HG02610 (cell line): ENCODE results near the gene SLC6A19.
"Not testable (repeated sequence)": the region's sequence is repeated elsewhere in the genome, so short reads cannot be mapped to it uniquely, and the experiment has no call there.

Source experiments
- ATAC-seq: cut with Tn5 transposase; IDR thresholded peaks from one replicate; pipeline ENCODE4 v1.9.1; 2021; ENCODE audit warnings: mild to moderate bottlenecking, moderate library complexity; ENCODE audit not compliant: unreplicated experiment

Gene SLC6A19

DNA sequence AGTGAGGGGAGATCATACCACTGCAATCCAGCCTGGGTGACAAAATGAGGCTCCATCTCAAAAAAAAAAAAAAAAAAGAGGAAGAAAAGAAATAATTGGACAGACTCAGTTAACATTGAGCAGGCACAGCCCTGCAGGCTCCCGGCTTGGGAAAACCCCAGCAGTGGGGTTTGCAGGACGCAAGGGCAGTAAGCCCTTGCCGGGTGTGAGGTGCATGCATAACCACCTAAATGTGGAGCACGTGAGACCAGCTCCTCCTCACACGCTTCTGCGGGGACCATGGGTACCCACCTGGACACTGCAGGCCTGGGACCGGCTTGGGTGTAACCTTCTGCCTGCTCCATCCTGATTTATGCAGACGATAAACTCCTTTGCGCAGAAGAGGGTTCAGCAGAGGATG, 19.0 kb downstream of the SLC6A19 start:
- ATAC-seq: no peak

GRCh38 chr5:1220831-1221230, 19.4 kb downstream of the SLC6A19 start:
- ATAC-seq: no peak

GRCh38 chr5:1221721-1222120, 20.3 kb downstream of the SLC6A19 start:
- ATAC-seq: no peak

- no peak for ATAC-seq
These were observed 20.8 kb downstream of the SLC6A19 start for GRCh38 chr5:1222147-1222546.

DNA sequence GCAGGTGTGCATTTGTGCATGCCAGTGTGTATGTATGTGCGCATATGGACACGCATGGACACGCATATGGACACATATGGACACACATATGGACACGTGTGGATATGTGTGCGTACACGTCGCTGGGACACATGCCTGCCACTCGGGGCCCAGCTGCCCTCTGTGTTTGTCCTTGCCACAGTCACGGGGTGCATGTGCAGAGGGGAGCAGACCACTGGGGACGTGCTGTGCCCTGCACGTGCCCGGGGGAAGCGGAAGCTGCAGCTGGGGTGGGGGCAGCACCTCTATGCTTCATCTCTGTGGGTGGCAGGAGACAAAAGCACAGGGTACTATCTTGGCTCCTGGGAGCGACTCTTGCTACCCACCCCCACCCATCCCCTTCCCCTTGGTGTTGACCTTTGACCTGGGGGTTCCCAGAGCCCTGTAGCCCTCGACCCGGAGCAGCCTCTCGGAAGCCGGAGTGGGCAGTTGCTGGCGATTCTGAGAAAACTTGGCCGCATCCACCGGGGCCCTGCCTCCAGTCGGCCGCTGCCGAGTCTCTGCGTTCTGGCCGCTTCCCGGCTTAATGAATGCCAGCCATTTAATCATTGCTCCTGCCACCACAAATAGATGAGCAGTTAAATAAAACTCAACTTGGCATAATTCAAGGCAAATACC, 21.4 kb downstream of the SLC6A19 start:
- ATAC-seq: no peak

DNA sequence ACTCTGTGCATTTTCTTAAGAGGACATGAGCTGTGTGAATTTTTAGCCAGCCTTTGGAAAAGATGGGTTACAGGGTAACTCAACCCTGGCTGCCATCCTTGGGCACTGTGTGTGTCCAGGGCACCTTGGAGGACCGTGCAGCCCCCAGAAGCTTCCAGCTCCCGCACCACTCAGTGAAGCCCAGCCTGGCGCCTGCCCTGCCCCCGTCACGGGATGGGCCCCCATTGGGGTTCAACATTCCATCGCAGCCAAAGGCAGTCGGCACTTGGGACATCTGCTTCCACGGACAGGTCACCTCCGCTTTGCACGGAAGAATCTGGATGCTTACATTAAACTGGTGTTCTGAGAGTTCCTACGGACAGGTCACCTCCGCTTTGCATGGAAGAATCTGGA, 21.9 kb downstream of the SLC6A19 start:
- no peak for ATAC-seq

DNA sequence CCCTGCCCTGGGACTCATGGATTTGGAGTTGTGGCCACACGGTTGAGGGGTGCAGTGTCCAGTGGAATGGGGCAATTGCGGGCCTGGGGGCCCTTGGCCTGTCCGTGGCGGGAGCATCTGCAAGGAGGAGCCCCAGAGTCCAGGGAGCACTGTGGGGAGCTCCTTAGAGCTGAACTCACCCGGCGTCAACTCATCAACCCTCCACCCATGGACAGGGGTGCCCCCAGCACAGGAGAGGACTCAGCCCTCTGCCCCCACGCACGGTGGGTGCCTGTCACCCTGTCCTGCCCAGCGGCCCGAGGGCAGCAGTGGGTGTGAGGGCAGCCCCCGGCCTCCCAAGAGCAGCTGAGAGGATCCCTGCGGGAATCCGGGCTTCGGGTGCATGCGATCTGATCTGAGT, 23.2 kb downstream of the SLC6A19 start:
- no peak for ATAC-seq

GRCh38 chr5:1225081-1225480, 23.7 kb downstream of the SLC6A19 start, which contains the start of gene SLC6A18:
SLC6A18 (plus strand) TSS chr5:1225381; CDS start chr5:1225478, 97 bp downstream.
- ATAC-seq: no peak

GRCh38 chr5:1226231-1226630, 24.8 kb downstream of the SLC6A19 start:
- ATAC-seq: no peak

DNA sequence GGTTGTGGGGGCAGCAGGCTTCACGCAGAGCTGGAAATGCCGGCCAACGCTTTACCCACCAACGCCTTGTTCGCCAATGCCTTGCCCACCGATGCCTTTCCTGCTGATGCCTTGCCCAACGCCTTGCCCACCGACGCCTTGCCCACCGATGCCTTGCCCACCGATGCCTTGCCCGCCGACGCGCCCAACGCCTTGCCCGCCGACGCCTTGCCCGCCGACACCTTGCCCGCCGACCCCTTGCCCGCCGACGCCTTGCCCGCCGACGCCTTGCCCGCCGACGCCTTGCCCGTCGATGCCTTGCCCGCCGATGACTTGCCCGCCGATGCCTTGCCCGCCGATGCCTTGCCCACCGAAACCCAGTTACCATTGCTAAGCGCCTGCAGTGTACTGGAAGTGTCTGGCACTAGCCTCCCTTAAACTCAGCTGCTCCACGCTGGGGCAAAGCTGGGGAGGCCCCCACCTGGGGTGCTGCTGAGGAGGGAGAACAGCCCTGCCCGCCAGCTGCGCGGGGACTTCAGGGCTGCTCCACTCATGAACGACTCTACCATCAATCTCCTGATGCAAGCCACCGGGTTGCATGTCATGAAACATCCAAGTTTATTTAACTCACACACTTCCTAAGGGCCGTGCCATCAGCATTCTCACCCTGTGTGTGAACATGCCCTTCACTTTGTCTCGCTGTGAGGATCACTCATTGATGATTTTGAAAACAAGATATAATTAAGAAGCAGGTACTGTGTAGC, 25.6 kb downstream of the SLC6A19 start:
- ATAC-seq: no peak

- ATAC-seq: no peak
These were observed 26.3 kb downstream of the SLC6A19 start for GRCh38 chr5:1227667-1228066.

GRCh38 chr5:1228120-1228519, 26.7 kb downstream of the SLC6A19 start:
- no peak for ATAC-seq

DNA sequence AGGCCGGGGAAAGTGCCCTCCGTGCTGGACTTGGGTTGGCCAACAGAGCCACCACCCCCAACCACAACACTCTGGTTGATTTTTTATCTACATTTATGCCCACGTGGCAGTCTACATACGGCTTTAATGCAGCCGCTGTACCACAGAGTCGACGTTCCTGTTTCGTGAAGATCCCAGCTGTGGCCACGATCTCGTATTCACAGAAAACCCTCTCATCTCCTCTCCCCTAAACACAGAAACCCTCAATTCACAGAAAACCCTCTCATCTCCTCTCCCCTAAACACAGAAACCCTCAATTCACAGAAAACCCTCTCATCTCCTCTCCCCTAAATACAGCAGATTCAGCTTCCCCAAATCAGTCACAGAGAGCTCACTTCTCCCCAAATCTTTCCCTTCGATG, 27.6 kb downstream of the SLC6A19 start:
- not testable (repeated sequence) for ATAC-seq

- ATAC-seq: no peak
These were observed 28.4 kb downstream of the SLC6A19 start for GRCh38 chr5:1229822-1230221.

GRCh38 chr5:1230551-1230950, 29.2 kb downstream of the SLC6A19 start:
- ATAC-seq: no peak

DNA sequence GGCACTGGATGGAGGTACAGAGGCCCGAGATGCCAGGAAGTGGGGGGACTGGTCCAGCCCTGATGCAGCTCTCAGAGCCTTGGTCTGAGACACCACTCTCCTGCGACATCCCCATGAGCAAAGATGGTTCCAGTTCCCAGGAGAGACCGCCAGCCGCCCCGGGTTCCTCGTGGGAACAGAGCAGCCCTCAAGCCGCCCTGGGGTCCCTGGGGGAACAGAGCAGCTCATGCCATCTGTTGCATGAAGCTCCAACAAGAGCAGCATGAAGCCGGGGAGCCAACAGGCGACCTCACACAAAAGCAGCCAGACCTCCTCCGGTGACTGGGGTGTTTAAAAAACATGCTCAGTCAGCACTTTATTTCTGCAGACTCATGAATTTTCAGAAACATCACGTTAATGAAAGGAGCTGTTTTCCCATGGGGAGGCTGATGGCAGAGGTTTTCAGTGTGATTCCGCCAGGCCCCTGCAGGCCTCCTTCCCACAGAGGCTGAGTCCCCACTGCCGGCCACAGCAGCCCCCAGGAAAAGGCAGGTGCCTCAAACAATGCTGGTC, 30.0 kb downstream of the SLC6A19 start:
- no peak for ATAC-seq

GRCh38 chr5:1232780-1233179, 31.4 kb downstream of the SLC6A19 start:
- no peak for ATAC-seq

DNA sequence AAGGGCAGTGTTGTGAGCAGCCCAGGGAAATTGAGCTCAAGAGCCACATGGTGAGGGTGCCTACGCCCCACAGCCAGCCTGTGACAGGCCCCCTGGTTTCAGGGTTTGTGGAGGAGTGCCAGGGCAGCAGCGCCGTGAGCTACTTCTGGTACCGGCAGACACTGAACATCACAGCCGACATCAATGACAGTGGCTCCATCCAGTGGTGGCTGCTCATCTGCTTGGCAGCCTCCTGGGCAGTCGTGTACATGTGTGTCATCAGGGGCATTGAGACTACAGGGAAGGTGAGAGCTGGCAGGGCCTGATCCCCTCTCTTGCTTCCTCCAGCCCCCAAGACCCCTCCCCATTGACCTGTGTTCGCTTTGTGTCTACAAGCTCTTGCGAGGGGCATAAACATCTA, 34.0 kb downstream of the SLC6A19 start:
- ATAC-seq: no peak

DNA sequence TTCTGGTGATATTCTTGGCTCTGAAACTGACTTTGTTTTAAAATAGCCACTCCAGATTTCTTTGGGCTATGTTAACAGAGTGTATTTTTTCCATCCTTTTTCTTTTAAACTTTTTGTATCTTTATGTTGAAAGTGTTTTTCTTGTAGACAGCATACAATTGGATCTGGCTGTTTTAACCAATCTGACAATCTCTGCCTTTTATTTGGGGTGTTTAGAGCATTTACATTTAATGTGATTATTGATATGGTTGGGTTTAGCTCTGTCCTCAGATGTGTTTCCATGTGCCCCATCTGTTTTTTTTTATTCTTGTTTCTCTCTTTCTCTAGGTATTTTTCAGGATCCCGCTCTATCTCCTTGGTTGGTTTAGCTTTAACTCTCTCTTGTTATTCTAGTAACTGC, 34.4 kb downstream of the SLC6A19 start:
- no peak for ATAC-seq

- ATAC-seq: no peak
These were observed 38.3 kb downstream of the SLC6A19 start for GRCh38 chr5:1239505-1240251.

DNA sequence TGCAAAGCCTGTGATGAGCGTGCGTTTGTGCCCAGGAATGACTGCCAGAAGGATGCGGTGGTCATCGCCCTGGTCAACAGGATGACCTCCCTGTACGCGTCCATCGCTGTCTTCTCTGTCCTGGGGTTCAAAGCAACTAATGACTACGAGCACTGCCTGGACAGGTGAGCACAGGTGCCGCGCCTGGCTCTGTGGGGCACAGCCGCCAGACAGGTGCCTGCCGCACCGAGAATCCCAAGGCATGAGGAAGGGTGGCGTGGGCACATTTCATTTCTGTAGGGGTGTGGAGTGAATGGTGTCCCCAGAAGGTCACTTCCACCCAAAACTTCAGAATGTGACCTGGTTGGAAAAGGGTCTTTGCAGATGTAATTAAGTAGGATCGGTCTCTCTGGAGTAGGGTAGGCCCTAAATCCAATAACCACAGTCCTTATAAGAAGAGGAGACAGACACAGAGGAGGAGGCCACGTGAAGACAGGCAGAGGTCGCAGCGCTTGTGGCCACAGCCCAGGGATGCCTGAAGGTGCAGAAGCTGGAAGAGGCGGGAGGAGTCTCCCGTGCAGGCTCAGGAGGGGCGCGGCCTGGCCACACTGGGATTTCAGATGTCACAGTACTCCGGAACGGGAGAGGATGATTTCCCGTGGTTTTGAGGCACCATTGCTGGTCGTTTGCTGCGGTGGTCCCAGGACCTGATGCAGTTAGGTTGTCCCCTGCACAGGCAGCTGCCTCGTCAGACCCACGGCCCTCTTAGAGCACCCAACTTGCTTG, 39.3 kb downstream of the SLC6A19 start:
- ATAC-seq: no peak
